ENCODE results near the gene REXO4.

REXO4 gene

DNA sequence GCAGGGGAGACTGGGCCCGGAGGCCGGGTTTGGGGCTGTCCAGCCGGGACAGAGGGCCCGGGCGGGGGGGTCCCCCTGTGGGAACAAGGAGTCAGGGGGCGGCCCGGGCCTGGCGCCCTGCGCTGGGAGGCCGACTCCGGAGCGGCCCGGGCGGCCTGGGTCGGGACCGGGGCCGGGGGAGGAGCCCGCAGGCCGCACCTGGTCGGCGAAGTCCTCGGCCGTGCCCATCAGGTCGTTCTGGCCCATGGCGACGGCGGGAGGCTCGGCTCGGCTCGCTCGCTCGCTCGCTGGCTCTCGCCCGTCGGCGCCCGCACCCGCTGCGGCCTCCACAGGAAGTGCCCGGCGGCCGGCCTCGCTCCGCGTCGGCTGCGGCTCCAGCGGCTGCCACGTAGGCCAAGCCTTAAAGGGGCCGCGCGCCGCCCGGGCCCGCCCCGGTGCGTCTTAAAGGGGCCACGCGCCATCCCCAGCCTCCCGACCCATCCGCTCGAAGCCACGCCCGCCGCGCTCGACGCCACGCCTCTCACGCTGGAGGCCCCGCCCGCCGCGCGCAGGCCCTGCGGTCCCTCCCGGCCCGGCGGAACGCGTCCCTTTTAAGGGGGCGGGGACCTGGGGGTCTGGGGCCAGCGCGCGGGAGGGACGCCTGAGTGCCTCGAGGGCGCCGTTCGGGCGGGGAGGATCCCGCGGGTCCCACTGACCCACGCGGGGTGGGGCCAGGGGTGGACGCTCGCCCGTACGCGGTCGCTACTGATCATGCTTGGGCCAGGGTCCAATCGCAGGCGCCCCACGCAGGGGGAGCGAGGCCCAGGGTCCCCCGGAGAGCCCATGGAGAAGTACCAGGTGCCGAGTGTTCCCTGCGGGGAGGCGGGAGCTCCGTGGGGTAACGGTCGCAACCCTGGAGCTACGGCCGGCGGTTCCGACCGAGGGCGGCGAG lies 41.8 kb downstream of the REXO4 start, which contains the start of the genes STKLD1 and SURF4:
Gene STKLD1, plus strand, starts transcription at position 643 of the 931 bp plus-strand sequence. Its CDS starts 108 bp downstream, at position 751.
Gene SURF4, minus strand, starts transcription at position 337 of the 931 bp plus-strand sequence. Its CDS starts 91 bp downstream, at position 246.
- DNase-seq (ENCODE audit: low spot score), result peak; percentile 96
- H3K4me3 ChIP-seq, result peak within 1 kb of the TSS; percentile 99
- peak within 1 kb of the TSS; percentile 95 to 97 for H3K27ac ChIP-seq
- TF ChIP-seq, protein P1, sequence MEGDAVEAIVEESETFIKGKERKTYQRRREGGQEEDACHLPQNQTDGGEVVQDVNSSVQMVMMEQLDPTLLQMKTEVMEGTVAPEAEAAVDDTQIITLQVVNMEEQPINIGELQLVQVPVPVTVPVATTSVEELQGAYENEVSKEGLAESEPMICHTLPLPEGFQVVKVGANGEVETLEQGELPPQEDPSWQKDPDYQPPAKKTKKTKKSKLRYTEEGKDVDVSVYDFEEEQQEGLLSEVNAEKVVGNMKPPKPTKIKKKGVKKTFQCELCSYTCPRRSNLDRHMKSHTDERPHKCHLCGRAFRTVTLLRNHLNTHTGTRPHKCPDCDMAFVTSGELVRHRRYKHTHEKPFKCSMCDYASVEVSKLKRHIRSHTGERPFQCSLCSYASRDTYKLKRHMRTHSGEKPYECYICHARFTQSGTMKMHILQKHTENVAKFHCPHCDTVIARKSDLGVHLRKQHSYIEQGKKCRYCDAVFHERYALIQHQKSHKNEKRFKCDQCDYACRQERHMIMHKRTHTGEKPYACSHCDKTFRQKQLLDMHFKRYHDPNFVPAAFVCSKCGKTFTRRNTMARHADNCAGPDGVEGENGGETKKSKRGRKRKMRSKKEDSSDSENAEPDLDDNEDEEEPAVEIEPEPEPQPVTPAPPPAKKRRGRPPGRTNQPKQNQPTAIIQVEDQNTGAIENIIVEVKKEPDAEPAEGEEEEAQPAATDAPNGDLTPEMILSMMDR (IDR thresholded peaks at IDR 0.05), result no peak

DNA sequence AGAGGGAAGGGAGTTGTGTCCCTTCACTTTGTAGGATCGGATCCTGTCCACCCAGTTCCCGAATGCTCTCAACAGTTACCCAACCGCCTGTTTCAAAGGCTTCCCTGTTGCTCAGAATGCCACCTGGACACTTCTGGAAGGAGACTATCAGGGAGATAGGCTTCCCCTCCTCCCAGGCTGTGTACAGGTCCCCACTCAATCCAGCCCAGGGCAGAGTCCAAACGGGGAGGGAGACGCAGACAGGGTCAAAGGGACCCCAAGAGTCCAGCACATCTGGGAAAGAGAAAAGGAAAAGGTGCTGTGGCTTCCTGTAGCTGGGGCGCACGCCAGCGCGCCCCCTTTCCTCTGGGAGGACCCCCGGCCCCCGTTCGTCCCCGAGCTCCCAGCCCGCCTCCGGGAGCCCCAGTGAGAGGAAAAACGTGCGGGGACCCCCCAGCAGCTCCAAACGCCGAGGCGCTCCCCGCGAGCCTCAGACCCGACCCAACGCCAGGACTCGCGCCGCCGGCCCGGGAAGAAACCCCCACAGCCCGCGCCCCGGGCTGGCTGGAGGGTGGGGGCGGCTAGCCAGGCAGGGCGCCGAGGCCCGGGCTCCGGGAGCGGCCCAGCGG lies 42.6 kb downstream of the REXO4 start:
- DNase-seq (ENCODE audit: low spot score), result no peak

DNA sequence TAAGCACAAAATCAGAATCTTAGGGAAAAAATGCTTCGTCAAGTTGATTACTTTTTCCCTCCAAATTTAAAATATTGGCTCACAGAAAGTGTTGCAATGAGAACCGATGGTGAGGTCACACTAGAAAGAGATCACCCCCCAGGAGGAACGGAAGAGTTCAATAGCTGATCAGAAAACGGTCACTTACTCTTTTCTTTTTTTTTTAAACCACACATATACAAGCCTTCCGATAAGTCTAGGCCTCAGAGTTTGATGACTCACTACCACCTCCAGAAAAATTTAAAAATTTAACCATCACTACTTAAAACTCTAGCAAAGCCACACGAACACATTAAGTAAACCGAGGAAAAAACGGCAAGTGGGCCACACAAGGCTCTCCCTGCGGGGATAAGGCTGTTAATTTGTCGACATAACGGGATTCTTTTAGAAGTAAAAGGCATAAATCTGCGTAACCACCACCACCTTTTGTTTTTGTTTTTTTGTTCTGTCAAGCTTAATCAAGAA lies 43.1 kb downstream of the REXO4 start:
- H3K27ac ChIP-seq, result peak overlapping the region; percentile 95 to 97
- peak overlapping the region; percentile 99 for H3K4me3 ChIP-seq
- TF ChIP-seq, protein P1 (IDR thresholded peaks at IDR 0.05), result no peak
- DNase-seq (ENCODE audit: low spot score), result no peak

More for the DNA sequence above, 42.6 kb downstream of the REXO4 start:
- peak overlapping the region; percentile 99 for H3K4me3 ChIP-seq
- H3K27ac ChIP-seq, result peak overlapping the region; percentile 95 to 97
- TF ChIP-seq, protein P1 (IDR thresholded peaks at IDR 0.05), result no peak

- no peak for DNase-seq (ENCODE audit: low spot score)
- TF ChIP-seq, protein P1 (IDR thresholded peaks at IDR 0.05), result no peak
- Histone ChIP-seq H3K4me3 (peak overlapping the region; percentile 18), H3K27ac (no peak overlapping the region)
These were observed 45.7 kb downstream of the REXO4 start for GRCh38 chr9:133372144-133372543.

GRCh38 chr9:133371261-133371711 lies 46.5 kb downstream of the REXO4 start:
- Histone ChIP-seq H3K4me3 (peak overlapping the region; percentile 18), H3K27ac (no peak overlapping the region)
- TF ChIP-seq, protein P1 (IDR thresholded peaks at IDR 0.05), result no peak
- DNase-seq (ENCODE audit: low spot score), result no peak

DNA sequence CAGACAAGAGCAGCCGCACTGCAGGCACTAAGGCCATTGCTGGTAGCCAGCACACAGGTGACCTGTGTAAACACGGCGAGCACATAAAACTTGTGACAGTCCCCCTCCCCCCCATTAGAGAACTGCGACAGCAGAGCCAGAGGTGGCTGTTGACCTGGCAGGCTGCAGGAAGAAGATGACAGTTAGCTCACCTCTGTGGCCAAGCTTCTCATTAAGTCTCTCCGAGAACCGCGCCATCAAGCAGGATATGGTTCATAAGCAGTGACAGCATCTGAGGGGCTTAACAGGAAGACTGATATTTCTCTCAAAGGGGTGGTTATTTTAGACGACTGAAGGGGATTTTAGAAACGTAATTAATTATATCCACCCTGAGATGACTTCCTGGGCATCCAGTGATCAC lies 47.1 kb downstream of the REXO4 start:
- TF ChIP-seq, protein P1 (IDR thresholded peaks at IDR 0.05), result no peak
- DNase-seq (ENCODE audit: low spot score), result no peak
- H3K27ac ChIP-seq, result no peak overlapping the region

More for the DNA sequence above, 47.1 kb downstream of the REXO4 start:
- no peak overlapping the region for H3K4me3 ChIP-seq
